ENCODE data around the gene IQSEC1.
A peak's percentile ranks its signal among the peaks of the same experiment; 100 is the strongest.
"Not testable (repeated sequence)": the region's sequence is repeated elsewhere in the genome, so short reads cannot be mapped to it uniquely, and the experiment has no call there.

IQSEC1 gene

DNA sequence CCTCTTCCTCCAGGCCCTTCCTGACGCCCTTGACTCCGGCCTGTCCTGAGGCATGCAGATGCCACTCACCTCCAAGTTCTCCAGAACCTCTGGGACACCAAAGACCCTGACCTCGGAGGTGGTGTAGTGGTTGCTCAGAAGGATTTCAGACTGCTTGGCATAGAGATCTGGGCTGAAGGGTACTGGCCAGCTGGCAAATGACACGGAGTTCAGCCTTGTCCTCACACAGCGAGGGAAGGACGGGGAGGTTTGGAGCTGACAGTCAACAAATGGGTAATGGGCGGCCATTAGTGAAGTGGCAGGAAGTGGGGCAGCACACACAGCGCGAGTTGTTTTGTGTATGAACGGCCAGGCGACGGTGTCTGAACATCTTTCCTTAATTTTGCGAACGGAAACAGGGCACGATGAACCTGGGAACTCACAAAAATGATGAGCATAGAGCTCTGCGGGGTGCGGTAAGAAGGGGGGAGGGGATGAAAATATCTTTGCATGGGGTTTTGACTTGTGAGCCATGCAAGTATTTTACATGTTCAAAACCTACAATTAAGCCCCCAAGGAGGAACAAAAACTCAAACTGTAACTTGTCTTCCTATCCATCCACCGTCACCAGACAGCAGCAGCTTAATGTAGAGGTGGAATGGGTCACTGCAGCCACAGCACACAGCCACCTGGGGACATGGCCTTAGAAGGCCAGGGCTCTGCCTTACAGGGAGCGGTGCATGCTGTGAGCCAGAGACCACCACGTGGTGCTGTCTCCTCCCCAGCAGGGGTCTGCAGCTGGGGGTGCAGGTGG, 188.2 kb downstream of the IQSEC1 start:
- DNase-seq, result no peak

DNA sequence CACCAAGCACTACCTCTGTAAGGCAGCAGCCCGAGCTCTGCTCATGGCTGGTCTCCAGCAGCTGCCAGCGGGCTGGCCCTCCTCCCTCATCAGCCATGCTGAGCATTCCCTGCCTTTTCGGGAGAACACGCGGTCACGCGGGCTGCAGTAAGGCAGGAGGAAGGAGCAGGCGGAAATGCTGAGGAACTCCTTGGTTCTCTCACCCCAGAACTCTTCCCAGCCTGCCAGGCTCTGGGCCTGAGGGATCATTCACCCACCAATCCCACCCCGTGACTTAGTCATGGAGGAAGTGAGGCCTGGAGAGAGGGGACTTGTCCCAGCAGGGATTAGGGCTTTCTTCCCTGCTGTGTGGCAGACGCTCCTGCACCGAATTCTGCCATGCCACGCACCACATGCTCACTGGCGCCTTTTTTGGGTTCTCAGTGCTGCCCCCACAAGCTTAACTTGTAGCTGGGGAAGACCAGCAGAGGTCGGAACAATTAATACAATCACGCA, 189.0 kb downstream of the IQSEC1 start:
- no peak for DNase-seq

DNA sequence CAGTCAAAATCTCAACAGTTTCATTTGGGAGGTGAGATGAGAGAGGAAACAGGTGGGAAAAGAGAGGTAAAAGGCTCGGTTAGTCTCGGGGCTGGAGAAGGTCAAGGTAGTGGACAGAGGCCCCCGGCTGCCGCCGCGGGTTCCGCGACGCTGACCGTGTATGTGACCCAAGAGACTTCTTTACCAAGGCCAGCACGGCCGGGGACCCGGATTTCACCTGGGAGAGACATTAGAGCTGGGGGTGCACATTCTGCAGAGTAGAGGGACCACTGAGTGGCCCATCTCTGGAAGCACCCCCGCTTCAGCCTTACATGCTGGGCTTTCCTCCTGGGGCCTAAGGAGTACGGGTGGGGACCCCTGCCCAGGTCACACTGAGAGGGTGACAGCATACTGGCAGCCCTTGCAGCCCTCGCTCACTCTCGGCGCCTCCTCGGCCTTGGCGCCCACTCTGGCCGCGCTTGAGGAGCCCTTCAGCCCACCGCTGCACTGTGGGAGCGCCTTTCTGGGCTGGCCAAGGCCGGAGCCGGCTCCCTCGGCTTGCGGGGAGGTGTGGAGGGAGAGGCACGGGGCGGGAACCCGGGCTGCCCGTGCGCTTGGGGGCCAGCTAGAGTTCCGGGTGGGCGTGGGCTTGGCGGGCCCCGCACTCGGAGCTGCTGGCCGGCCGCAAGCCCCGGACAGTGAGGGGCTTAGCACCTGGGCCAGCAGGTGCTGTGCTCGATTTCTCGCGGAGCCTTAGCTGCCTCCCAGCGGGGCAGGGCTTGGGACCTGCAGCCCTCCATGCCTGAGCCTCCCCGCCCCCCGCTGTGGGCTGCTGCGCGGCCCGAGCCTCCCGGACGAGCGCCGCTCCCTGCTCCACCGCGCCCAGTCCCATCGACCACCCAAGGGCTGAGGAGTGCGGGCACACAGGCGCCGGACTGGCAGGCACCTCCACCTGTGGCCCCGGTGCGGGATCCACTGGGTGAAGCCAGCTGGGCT, 190.6 kb downstream of the IQSEC1 start:
- DNase-seq, result no peak

DNA sequence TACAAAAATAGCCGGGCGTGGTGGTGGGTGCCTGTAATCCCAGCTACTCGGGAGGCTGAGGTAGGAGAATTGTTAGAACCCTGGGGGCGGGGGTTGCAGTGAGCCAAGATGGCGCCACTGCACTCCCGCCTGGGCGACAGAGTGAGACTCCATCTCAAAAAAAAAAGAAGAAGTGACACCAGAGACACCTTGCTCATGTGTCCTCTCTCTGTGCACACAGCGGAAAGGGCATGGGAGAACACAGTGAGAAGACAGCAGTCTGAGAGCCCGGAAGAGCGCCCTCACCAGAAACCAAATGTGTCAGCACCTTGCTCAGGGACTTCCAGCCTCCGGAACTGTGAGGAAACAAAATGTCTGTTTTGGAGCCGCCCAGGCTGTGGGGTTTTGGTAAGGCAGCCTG, 191.4 kb downstream of the IQSEC1 start:
- DNase-seq, result not testable (repeated sequence)

DNA sequence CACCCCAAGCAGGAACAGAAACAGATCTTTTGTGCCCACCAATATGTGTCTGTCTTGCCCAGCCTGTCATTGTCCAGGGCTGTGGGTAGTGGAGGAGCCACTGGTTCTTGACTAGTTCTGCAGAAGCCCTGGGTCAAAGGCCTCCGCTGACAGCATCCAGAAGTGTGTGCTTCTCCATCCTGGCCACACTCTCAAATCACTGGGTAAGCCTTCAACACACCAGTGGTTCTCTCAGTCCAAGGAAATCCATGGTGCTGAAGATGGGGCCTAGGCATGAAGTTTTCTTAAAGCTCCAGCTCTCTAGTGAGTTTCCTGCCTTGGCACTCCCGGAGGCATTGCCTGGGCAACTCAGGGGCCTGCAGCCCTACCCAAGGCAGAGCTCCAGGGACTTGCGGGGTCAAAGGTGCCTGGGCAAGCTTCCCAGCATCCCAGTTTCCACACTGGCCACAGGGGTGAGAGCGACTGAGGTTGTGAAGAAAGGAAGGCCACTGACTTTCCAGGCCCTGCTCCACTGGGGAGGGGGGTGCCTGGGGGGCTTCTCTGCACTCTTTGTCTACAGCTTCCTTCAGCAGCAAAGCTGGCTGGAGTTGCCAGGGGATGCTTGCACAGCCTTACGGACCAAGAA, 193.9 kb downstream of the IQSEC1 start:
- no peak for DNase-seq

DNA sequence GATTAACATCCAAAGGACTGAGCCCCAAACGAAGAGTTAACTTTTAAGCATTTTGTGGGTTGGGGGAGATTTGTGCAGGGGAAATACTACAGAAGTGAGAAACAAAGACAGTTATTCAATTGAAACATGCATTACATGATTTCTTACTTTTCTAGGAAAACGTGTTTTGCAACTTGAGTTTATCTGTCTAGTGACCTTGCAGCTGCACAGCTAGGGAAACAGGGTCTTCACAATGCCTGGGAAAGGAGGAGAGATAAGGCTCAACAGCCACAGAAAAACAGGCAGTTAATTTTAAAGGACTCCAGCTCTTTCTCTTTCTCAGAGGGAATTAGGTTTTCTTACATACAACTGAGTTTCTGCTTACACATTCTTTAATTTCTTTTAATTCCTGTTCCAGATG, 194.5 kb downstream of the IQSEC1 start:
- DNase-seq, result not testable (repeated sequence)

DNA sequence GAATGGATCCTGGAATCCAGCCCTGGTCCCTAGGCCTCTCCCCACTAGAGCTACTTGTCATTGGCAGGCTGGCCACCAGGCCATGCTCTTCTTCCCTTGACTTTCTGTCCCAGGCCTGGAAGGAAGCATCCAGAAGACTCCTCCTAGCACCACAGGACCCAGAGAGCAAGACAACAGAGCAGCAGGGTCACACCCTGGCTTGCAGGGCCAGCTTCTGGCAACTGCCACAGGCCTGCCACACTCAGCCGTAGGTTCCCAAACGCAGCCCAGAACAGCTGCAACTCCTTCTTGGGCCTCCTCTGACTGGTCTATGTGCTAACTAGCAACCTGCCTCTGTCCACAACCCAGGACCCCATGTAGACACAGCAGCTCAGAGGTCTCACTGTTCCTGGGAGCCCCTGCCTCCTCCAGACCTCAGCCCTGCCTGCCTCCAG, 195.1 kb downstream of the IQSEC1 start:
- no peak for DNase-seq

DNA sequence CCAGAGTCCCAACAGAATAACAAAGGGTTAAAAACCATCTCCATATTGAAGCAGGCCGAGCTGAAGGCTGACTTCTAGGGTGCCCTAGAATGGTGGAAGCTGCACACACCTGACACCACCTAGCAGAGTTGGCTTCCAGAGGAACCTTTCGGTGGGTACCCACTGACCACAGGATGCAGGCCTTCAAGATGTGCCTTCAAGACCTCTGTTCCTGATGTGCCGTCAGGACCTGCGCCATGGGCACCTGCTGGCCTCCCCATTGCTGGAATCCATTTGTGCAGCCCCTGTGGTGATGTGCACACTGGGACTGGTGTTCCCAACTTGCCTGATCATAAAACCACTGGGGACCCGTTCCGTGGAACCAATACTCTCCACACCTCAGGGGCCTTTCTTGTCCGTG, 196.2 kb downstream of the IQSEC1 start:
- no peak for DNase-seq

DNA sequence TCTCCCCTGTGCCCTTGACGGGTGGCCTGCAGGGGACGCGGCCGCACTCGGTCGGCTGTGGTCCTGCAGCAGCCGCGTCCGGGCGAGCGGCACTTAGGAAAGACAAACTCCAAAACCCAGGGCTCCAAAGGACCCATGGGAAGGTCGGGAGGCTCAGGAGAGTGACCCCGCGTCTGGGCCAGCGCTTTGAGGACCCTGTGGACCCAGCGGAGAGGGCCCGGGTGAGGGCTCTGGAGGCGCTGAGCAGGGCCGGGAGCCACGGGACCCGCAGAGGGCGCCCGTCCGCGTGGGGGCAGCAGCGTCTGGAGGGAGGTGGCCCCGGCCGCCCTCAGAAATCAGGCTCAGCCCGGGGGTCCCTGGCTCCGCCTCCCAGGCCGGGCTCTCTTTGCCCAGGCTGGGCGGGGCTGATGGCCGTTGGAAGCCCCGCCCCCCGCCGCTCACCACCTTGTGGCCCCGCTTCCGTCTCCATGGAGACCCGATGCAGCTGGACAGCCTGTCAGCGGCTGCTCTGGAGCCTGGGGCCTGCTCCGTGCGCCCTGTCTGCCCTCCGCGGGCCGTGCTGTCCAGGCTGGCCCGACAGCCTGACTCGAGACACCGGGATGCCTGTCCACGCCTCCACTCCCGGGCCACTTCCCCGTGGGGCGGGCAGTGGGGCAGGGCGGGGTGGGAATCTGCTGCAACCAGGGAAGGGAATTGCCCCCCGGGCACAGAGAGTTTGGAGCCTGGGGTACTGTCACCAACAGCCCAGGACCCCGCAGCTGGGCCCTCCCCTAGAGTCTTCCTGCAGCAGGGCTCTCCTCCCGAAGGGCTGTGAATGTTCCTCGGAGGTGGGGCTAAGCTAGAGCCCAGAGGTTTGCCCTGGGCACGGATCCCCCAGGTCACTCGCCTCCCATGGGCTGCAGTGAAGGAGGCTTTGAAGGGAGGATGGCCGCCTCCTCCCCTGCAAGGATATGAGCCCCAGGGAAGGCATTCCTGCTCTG, 197.1 kb downstream of the IQSEC1 start:
- no peak for DNase-seq

DNA sequence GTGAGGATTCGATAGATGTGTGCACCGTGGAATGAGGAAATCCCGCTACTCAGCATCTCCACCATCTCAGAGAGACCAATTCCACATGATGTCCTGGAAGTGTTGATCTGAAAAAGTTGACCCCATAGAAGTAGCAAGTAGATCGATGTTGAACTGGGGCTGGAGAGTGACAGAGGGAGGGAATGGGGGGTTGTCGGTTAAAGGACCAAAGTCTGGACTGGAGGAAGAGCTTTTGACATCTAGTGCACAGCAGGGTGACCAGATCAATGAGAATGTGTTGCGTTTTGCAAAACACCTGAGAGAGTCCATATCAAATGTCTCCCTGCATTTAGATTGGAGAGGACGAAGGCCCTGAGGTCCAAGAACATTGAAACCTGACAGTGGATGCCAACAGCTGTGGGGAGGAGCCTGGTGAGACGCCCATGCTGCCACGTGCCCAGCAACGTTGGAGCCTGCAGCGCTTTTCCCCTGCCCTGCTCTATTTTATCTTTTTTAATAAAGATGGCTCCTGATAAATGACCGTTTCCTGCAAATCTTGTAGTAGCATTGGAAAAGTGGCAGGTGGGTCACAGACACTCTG, 201.7 kb downstream of the IQSEC1 start:
- no peak for DNase-seq

DNA sequence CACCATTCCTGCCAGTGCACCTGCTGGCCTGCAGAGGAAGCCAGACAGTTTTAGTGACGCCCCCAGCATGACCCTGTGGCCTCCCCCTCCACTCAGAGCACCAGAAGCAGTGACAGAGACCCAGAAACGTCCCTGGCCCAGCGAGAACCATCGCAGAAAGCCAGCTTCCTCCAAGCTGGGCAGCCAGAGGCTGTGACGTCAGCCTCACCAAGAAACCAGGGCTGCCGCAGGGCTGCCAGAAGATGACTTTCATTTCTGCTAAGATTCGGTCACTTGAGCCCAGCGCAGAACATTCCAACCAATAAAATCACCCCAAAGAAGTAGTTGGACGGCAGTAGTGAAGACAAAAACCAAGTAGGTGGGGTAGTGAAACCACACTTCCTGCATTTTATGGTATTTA, 202.3 kb downstream of the IQSEC1 start:
- peak; percentile 55 for DNase-seq

DNA sequence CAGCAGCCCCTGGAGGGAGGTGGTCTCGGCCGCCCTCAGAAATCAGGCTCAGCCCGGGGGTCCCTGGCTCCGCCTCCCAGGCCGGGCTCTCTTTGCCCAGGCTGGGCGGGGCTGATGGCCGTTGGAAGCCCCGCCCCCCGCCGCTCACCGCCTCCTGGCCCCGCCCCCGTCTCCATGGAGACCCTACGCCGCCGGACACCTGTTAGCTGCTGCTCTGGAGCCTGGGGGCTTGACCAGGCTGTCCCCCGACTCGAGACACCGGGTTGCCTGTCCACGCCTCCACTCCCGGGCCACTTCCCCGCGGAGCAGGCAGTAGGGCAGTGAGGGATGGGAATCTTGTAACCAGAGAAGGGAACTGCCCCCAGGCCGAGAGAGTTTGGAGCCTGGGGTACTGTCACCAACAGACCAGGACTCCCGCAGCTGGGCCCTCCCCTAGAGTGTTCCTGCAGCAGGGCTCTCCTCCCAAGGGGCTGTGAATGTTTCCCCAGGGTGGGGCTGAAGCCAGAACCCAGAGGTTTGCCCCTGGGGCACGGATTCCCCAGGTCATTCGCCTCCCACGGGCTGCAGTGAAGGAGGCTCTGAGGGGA, 204.1 kb downstream of the IQSEC1 start:
- DNase-seq, result peak; percentile 28

DNA sequence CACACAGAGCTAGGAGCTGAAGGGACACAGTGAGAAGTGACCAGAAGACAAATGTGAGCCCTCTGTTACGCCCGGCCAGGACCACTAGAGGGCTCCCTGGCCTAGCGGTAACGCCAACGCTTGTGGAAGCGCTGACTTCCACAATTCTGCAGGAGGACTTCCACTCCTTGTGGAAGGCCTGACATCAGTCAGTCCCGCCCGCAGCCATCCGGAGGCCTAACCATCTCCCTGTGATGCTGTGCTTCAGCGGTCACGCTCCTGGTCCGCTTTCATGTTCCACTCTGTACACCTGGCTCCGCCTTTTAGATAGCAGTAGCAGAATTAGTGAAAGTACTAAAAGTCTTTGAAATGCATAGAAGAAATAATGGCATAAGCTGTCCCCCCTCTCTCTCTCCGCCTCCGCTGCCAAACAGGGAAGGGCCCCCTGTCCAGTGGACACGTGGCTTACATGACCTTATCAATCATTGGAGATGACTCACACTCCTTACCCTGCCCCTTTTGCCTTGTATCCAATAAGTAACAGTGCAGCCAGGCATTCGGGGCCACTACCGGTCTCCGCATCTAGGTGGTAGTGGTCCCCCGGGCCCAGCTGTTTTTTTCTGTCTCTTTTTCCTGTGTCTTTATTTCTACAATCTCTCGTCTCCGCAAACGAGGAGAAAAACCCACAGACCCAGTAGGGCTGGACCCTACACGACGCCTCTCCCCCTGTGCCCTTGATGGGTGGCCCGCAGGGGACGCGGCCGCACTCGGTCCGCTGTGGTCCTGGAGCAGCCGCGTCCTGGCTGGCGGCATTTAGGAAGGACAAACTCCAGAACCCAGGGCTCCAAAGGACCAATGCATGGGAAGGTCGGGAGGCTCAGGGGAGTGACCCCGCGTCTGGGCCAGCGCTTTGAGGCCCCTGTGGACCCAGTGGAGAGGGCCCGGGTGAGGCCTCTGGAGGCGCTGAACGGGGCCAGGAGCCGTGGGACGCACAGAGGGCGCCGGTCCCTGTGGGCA, 204.9 kb downstream of the IQSEC1 start:
- DNase-seq, result peak; percentile 62

DNA sequence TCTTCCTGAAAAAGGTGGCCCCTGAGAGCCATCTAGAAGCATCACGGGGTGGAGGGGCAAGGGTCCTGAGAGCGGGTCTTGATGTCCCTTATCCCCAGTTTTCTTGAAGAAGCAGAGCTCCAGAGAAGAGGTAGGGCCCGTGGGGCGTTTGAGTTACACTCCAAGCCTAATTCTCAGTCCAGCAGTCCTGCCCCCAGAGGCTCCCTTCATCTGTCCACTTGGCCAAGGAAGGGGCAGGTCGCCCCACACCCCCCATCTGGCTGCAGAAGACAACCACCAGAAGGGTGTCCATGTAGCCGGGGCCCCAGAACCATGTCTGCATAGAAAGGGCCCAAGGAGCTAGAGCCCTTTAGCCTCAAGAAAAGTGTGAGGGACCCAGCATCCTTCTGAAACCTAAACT, 206.4 kb downstream of the IQSEC1 start:
- DNase-seq, result no peak

DNA sequence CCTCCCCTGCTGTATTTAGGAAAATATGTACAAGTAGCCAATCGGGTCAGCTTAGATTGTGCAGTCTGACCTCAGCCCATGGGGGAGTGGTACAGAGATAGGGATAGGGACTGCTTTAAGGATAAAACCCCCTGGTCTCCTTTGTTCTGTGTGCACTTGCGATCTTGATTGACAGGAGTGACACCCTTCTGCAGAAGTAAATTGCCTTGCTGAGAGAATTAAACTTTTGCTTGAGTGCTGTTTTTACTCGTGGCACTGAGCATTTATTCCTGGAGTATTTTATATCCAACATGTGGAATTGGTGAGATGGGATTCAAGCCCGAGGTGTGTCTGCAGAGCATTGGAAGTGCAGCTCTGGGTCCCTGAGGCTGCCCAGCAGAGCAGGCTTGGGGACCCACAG, 208.0 kb downstream of the IQSEC1 start:
- DNase-seq, result no peak

DNA sequence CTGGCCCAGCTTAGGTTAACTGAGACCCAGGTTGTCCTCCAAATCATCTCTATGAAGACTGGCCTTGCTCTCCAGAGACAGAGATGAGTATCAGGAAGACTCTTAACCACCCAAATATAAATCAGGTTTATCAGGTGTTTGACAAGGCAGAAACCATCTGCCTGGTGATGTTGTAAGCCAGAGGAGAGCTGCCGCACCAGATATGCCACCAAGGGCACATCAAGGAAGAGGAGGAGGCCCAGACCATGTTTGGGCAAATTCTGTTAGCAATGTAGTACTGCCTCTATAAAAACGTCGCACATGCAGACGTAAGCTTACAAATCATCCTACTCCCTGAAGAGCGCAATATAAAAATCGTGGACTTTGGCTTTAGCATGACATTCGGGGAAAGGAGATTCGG, 210.8 kb downstream of the IQSEC1 start:
- no peak for DNase-seq

DNA sequence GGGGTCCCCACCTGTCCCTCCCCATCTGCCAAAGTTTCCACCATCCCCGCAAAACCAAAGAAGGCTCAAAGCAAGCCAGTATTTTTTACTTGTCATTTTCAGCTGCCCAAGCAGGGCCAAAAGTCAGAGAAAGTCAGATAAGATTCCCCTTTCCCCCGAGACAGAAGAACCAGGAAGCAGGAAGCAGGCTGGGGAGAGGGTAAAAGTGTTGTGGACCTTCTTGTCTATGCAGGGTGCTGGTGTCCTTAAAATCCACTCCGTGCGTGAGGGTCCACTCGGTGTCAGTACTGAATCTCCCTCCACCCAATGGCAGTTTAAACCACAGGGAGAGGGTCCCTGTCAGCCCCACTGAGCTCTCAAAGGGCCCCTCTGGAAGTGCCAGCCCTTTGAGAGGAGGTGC, 211.6 kb downstream of the IQSEC1 start:
- DNase-seq, result no peak

DNA sequence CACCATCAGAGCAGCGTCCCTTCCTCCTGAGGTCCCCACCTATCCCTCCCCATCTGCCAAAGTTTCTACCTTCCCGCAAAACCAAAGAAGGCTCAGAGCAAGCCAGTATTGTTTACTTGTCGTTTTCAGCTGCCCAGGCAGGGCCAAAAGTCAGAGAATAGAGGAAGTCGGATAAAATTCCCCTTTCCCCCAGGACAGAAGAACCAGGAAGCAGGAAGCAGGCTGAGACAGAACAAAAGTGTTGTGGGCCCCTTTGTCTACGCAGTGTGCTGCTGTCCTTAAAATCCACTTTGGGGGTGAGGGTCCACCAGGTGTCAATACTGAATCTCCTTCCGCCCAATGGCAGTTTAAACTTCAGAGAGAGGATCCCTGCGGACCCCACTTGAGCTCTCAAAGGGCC, 213.4 kb downstream of the IQSEC1 start:
- DNase-seq, result no peak

DNA sequence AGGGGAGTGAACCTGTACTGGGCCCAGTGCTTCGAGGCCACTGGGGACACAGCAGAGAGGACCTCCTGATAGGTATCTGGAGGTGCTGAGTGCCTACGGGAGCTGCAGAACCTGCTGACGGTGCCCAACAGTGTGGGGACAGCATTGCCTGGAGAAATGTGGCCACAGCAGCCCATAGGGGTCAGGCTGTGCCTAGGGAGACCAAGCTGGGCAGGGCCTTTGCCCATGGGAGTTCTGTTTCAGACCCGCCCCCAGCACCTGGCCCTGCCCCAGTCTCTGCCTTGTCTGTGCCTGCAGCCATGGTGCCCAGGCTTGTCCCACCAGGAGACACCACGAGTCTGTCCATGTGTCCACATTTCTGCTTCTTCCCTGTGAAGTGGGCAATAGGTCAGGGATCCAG, 216.6 kb downstream of the IQSEC1 start:
- no peak for DNase-seq

DNA sequence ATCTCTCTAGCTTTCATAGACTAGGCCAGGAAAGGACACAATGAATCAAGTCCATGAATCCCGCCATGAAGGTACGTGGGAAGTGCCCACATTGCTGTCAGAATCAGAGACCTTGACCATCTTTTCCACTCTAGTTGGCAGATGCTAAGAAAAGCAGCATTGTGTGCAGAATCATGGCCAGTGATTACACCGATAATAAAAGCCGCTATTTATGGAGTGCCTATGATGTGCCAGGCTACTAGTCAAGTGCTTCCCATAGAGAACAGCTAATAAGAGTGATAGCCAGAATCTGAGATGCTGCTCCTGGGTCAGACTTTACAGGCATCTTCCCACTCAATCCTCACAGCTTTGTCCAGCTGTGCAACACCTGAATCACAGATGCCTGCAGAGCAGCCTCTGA, 218.7 kb downstream of the IQSEC1 start:
- DNase-seq, result no peak

All from CD4-positive, alpha-beta T cell treated with Interleukin-17A for 1 hour (primary cell).